NCI-H1694 (cell line): ENCODE data around the gene CABP1.

Source experiments
- DNase-seq: peaks from one replicate; lab custom pipeline; 2025; lab: John Stamatoyannopoulos, UW

CABP1 gene

GRCh38 chr12:120631097-120631496 is 9.3 kb upstream of the CABP1 start:
- peak; percentile 2 for DNase-seq

DNA sequence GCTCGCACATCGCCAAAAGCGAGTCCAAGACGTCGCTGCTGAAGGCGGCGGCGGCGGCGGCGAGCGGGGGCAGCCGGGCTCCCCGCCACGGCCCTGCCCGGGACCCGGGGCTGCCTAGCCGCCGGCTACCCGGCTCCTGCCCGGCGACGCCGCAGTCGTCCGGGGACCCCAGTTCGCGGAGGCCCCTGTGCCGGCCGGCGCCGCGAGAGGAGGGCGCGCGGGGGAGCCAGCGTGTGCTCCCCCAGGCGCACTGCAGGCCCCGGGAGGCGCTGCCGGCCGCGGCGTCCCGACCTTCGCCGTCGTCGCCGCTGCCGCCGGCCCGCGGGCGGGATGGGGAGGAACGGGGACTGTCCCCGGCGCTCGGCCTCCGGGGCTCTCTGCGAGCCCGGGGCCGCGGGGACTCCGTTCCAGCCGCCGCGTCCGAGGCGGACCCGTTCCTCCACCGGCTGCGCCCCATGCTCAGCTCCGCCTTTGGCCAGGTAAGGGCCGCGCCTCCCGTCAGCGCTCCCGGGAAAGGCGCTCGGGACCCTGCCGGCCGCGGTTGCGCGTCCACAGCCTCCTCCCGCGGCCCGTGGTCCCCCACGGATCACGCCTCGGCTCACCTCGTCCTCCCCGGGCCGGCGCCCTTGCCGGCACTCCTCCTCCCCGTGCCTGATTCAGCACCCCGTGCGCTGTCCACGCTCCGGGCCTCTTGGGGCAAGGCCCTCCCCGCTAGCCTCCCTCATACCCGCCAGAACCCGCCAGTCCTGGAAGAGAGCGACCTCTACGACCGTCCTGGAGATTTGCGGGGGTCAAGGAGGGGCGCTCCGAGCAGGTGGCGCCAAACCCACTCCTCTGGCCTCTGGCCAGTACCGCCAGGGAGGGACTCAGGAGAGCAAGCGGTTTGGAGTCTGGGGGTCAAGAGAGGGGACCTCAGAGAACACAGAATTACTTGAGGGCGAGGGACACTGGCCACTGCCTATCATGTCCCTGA is 721 bp downstream of the CABP1 start:
- no peak for DNase-seq

GRCh38 chr12:120642121-120642520 is 1.7 kb downstream of the CABP1 start:
- DNase-seq: no peak

- no peak for DNase-seq
Observed at GRCh38 chr12:120642826-120643225, 2.4 kb downstream of the CABP1 start.

DNA sequence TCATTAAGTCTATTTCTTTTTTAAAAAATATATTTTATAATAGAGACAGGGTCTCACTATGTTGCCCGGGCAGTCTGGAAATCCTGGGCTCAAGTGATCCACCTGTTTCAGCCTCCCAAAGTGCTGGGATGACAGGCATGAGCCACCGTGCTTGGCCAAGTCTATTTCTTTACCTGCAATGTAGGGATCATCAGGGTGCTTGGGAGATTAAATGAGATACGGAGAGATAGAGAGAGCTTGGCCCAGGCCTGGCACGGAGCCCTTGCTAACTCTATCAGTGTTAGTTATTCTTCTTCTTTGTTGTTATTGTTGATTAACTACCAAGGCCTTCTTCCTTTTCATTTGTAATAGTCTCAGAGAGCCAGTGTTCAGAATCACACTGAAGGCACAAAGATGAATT is 3.1 kb downstream of the CABP1 start:
- no peak for DNase-seq

DNA sequence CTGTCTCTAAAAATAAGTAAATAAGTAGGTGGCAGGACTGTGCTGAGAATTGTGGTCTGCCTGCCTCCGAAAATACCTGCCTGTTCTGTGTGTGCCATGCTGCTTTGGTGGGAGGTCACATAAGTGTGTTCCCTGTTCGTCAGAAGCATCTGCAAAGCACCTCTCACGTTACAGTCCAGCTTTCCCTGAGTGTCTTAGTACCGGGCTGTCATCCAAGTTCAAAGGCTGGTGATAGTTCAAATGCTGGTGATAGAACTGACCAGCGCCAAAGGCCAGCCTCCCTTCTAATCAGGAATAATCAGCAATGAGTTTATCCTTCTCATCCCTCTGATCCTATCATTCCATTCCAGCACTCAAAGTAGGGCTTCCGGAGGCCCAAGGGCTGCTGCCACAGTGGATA is 5.6 kb downstream of the CABP1 start:
- no peak for DNase-seq

DNA sequence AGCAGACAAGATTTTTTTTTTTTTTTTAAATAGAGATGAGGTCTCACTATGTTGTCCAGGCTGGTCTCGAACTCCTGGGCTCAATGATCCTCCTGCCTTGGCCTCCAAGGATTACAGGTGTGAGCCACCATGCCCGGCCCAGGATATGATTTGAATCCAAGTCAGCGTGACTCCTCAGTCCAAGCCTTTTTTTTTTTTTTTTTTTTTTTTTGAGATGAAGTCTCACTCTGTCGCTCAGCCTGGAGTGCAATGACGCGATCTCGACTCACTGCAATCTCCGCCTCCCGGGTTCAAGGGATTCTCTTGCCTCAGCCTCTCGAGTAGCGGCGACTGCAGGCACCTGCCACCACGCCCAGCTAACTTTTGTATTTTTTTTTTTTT is 6.9 kb downstream of the CABP1 start:
- no peak for DNase-seq

GRCh38 chr12:120649442-120650232 is 9.2 kb downstream of the CABP1 start:
- DNase-seq: no peak

DNA sequence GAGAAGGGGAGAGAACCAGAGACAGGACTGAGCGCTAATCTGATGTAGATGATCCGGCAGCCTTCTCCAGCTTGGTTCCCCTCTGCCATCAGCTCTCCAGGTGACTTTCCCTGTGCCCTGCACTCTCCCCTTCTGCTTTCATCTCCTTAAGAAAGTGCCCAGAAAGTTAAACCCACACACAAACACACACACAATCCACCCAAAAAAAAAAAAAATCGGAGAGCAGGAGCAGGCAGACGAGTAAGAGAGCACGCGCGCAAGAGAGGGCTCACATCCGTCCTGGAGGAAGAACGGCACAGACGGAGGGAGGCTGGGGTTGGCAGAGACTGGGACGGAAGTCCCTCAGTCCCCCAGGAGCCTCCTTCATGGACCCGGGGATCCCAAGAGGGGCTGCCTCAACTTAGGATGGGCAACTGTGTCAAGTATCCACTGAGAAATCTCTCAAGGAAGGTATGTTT is 9.8 kb downstream of the CABP1 start:
- no peak for DNase-seq

DNA sequence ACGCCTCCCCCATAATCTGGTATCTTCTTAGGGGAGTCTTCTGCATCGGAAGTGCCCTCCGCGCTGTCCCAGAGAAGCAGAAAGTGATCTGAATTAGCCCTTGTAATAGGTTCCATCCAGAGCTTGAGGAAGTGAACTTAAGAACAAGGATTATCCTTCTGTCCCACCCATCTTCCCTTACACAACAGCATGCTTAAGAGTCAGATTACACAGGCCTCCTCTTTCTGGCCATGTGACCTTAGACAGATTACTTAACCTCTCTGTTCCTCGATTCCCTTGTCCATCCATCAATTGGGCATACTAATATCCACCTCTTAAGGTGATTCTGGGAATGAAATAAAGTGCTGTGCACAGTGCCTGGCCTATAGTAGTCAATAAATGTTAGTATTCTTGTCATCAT is 11.4 kb downstream of the CABP1 start:
- DNase-seq: no peak

- no peak for DNase-seq
Observed at GRCh38 chr12:120652656-120653435, 12.4 kb downstream of the CABP1 start.

- no peak for DNase-seq
Observed at GRCh38 chr12:120653611-120654010, 13.2 kb downstream of the CABP1 start.

DNA sequence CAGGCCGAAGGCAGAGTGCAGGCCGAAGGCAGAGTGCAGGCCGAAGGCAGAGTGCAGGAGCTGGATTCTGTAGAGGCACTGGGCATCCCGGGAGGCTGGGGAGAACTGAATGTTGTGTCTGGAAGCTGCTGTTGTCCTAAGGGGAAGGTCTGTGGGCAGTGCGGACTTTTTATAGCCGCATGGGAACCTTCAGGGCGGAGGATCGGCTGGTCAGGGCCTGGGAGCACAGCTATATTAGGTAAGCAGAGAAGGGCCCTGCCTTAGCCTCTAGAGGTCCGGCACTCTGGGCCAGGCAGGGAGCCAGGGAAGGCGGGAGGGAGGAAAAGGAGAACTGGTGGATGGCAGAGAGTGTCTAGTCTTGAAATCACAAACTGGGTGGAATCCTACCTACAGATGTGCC is 14.2 kb downstream of the CABP1 start:
- no peak for DNase-seq

GRCh38 chr12:120656008-120656407 is 15.6 kb downstream of the CABP1 start:
- no peak for DNase-seq

- DNase-seq: no peak
Observed at GRCh38 chr12:120658286-120659150, 18.1 kb downstream of the CABP1 start.

DNA sequence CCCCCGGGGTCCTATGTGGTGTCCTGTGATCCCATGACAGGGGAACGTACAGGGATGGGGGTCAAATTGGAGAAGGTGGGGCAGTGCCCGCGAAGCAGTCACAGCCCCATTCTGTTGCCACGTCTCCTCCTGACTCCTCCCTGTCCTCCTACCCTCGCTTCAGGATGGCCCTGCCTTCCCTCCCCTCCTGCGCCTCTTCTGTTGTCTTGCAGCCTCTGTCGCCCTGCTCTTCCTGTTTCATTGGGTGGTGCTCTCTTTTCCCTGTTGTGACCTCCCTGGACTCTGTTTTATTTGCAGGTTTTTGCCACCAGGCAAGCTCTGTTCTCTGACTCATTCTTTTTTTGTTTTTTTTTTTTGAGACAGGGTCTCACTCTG is 18.7 kb downstream of the CABP1 start:
- no peak for DNase-seq

GRCh38 chr12:120661432-120661831 is 21.0 kb downstream of the CABP1 start:
- DNase-seq: no peak

- no peak for DNase-seq
Observed at GRCh38 chr12:120662879-120663278, 22.5 kb downstream of the CABP1 start.

DNA sequence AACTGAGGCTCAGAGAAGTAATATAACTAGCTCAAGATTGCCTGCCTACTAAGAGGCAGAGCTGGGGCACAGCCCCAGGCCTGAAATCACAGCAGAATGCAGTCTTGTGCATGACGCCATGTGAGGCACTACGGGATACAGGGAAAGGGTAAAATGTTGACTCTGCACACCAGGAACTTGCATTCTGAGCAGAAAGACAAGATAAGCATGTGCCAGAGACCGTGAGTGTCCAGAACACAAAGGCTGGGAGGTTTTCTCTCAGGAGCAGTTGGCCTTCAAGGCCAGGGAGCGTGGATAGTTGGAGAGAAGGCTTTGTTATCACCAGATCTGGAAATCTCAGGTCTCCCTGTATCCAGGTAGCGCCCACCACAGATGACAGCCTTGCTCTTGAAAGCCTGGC is 23.3 kb downstream of the CABP1 start:
- DNase-seq: no peak

DNA sequence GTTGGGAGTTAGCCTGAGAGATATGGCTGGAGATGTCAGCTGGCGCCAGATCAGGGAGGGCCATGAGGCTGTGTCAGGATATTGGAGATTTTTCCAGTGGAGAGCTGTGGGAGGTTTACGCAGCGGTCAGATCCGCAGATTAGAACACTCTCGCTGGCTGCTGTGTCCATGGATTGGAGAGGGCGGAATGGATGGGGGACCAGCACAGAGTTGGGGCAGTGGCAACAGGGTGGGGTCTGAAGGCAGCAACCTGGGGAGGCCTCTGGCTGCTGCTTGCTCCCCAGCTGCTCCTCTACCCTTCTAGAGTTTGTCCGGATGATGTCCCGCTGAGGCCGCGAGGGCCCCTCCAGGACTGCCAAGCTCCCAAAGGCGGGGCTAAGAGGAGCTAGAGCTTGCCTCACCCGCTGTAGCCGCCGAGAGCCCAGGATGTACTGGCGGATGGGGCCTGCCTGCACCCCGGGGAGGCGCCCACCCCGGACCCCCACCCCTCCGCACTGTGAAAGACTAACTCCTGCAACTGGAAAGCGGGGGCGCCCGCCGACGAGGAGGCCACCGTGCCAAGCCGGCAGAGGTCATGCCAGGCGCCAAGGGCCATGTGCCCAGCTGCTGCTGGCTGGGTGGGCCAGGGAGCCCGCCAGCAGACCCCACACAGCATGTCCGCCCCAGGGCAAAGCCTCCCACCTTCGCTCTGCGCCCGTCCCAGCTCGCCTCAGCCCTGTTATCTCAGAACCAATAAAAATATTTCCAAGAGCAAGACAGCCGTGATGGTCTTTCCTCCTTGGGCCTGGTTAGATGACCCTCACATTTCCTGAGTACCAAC is 26.4 kb downstream of the CABP1 start:
- no peak for DNase-seq
